SU-DHL-6 (cell line): ENCODE measurements around the gene ABCB11.
"Not testable (repeated sequence)": the region's sequence is repeated elsewhere in the genome, so short reads cannot be mapped to it uniquely, and the experiment has no call there.

Experiments used
- H2AFZ ChIP-seq: fragments of 200-600 bp; sonication (generic); 2 replicates; pipeline ENCODE4 v1.6.1; 2014; ENCODE audit warnings: low read depth, mild to moderate bottlenecking, moderate library complexity, mixed read lengths, antibody characterized with exemption, low read length; ENCODE audit not compliant: severe bottlenecking
- H3F3A ChIP-seq: fragments of 200-600 bp; shearing (Covaris generic); 2 replicates; pipeline ENCODE4 v1.6.0; 2016; ENCODE audit warnings: antibody characterized with exemption, mild to moderate bottlenecking; ENCODE audit not compliant: insufficient read depth
- H3K27ac ChIP-seq: fragments of 200-600 bp; sonication (generic); 2 replicates; pipeline ENCODE4 v1.5.1; 2016; ENCODE audit warnings: low read depth, mild to moderate bottlenecking, low read length, moderate library complexity, mixed read lengths
- H3K27me3 ChIP-seq: fragments of 200-600 bp; sonication (generic), shearing (Covaris generic); 2 replicates; pipeline ENCODE4 v1.6.0; 2014; ENCODE audit warnings: mild to moderate bottlenecking, low read length
- H3K36me3 ChIP-seq: fragments of 200-600 bp; sonication (generic); 2 replicates; pipeline ENCODE4 v1.6.1; 2014; ENCODE audit warnings: mild to moderate bottlenecking, low read length, mixed read lengths
- H3K4me2 ChIP-seq: fragments of 300-600, 200-600 bp; shearing (Covaris generic), sonication (generic); 2 replicates; pipeline ENCODE4 v1.6.0; 2014; ENCODE audit warnings: low read length, low read depth, mild to moderate bottlenecking; ENCODE audit not compliant: poor library complexity, severe bottlenecking
- H3K4me3 ChIP-seq: fragments of 200-600 bp; sonication (generic); 2 replicates; pipeline ENCODE4 v1.5.1; 2014; ENCODE audit warnings: antibody characterized with exemption, low read length, mild to moderate bottlenecking, mixed read lengths; ENCODE audit not compliant: insufficient read depth, poor library complexity, severe bottlenecking
- H3K79me2 ChIP-seq: fragments of 200-600 bp; sonication (generic); 2 replicates; pipeline ENCODE4 v1.6.1; 2014; ENCODE audit warnings: mild to moderate bottlenecking, low read length, moderate library complexity; ENCODE audit not compliant: insufficient read depth
- H3K9ac ChIP-seq: fragments of 200-600 bp; sonication (generic); 2 replicates; pipeline ENCODE4 v1.7.0; 2014; ENCODE audit warnings: mild to moderate bottlenecking, low read length
- H3K9me2 ChIP-seq: fragments of 200-600 bp; sonication (generic); replicated peaks from 2 replicates; pipeline ENCODE4 v1.6.1; 2014; ENCODE audit warnings: low read length; ENCODE audit not compliant: insufficient read depth
- H3K9me3 ChIP-seq: fragments of 200-600 bp; sonication (generic); 2 replicates; pipeline ENCODE4 v1.6.1; 2014; ENCODE audit warnings: low read length, mixed read lengths; ENCODE audit not compliant: insufficient read depth
- H4K20me1 ChIP-seq: fragments of 200-600 bp; sonication (generic); 2 replicates; pipeline ENCODE4 v1.6.1; 2014; ENCODE audit warnings: low read depth, mild to moderate bottlenecking, antibody characterized with exemption, low read length, moderate library complexity, mixed read lengths
- EZH2phosphoT487 ChIP-seq: fragments of 200-600 bp; sonication (generic), shearing (Covaris generic); conservative IDR thresholded peaks from 2 replicates; pipeline ENCODE4 v1.6.1; 2018; ENCODE audit warnings: mild to moderate bottlenecking, antibody characterized with exemption, low read length, moderate library complexity, mixed read lengths
- TF ChIP-seq, protein P1 (sequence below): fragments of 200-600 bp; sonication (generic); IDR thresholded peaks from one replicate; pipeline ENCODE4 v1.5.1; 2017; ENCODE audit warnings: antibody characterized with exemption, mild to moderate bottlenecking, low read length, moderate library complexity; ENCODE audit not compliant: insufficient read depth, poor library complexity, severe bottlenecking

ABCB11 gene

GRCh38 chr2:168935810-168936581 lies 95.1 kb downstream of the ABCB11 start:
- Histone ChIP-seq H3K27me3 (no peaks in the 10 kb centered on the region), H3K4me3 (no peak overlapping the region), H3K36me3 (no peaks in the 10 kb centered on the region), H3K27ac (no peak overlapping the region), H3K9me3 (no peaks in the 10 kb centered on the region), H3K4me2 (no peak overlapping the region), H3K79me2 (no peaks in the 10 kb centered on the region), H3K9me2 (no peaks in the 10 kb centered on the region), H3K9ac (no peak overlapping the region), H2AFZ (no peak overlapping the region), H3F3A (no peaks in the 10 kb centered on the region), H4K20me1 (no peaks in the 10 kb centered on the region)
- TF ChIP-seq EZH2phosphoT487: no peak
- TF ChIP-seq, protein P1, sequence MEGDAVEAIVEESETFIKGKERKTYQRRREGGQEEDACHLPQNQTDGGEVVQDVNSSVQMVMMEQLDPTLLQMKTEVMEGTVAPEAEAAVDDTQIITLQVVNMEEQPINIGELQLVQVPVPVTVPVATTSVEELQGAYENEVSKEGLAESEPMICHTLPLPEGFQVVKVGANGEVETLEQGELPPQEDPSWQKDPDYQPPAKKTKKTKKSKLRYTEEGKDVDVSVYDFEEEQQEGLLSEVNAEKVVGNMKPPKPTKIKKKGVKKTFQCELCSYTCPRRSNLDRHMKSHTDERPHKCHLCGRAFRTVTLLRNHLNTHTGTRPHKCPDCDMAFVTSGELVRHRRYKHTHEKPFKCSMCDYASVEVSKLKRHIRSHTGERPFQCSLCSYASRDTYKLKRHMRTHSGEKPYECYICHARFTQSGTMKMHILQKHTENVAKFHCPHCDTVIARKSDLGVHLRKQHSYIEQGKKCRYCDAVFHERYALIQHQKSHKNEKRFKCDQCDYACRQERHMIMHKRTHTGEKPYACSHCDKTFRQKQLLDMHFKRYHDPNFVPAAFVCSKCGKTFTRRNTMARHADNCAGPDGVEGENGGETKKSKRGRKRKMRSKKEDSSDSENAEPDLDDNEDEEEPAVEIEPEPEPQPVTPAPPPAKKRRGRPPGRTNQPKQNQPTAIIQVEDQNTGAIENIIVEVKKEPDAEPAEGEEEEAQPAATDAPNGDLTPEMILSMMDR: no peak

DNA sequence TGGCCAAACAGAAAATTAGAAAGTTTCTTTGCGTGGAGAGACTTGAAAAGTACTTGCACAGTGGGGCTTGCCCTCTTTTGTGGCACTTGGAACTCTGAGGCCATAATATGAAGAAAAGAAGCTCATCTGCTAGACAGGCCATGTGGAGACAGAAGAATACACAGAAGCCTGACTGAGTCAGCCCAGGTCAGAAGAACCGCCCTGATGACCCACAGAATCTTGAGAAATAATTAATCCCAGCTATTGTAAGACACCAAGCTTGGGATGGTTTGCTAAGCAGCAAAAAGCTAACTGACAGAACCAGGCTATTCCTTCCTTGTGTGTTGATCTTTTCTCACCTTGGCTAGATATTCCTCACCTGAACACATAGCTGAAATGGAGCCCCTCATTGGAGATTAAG lies 96.3 kb downstream of the ABCB11 start:
- Histone ChIP-seq H2AFZ (no peak overlapping the region), H3K27me3 (no peaks in the 10 kb centered on the region), H3K79me2 (no peaks in the 10 kb centered on the region)

DNA sequence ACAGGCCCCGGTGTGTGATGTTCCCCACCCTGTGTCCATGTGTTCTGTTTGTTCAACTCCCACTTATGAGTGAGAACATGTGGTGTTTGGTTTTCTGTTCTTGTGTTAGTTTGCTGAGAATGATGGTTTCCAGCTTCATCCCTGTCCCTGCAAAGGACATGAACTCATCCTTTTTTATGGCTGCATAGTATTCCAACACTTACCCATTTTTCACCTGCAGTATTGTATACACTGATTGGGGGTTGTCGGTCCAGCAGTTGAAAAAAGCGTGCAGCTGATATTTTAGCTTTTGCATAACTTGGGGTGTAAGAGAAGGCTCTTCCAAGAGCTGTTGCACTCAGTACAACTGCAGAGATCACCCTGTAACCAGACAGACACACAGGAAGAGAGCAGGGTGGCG lies 99.0 kb downstream of the ABCB11 start:
- H3K9ac ChIP-seq, H3F3A ChIP-seq, H3K27ac ChIP-seq, H3K9me3 ChIP-seq, H3K9me2 ChIP-seq, H3K79me2 ChIP-seq, H3K27me3 ChIP-seq, H3K4me3 ChIP-seq, H3K36me3 ChIP-seq, H2AFZ ChIP-seq, H3K4me2 ChIP-seq, H4K20me1 ChIP-seq: not testable (repeated sequence)

More for the DNA sequence above, 96.3 kb downstream of the ABCB11 start:
- H3K9me3 ChIP-seq: no peaks in the 10 kb centered on the region
- H3K9ac ChIP-seq: no peak overlapping the region
- H3K4me3 ChIP-seq: no peak overlapping the region
- no peaks in the 10 kb centered on the region for H3F3A ChIP-seq
- H3K27ac ChIP-seq: no peak overlapping the region
- H3K36me3 ChIP-seq: no peaks in the 10 kb centered on the region
- H3K4me2 ChIP-seq: no peak overlapping the region
- H4K20me1 ChIP-seq: no peaks in the 10 kb centered on the region
- no peaks in the 10 kb centered on the region for H3K9me2 ChIP-seq
- TF ChIP-seq, protein P1: no peak
- TF ChIP-seq EZH2phosphoT487: no peak

GRCh38 chr2:168930242-168930641 lies 100.9 kb downstream of the ABCB11 start:
- H3K9ac ChIP-seq: no peak overlapping the region
- no peak overlapping the region for H3K4me3 ChIP-seq
- TF ChIP-seq EZH2phosphoT487: no peak
- TF ChIP-seq, protein P1: no peak
- no peaks in the 10 kb centered on the region for H3K36me3 ChIP-seq
- no peaks in the 10 kb centered on the region for H4K20me1 ChIP-seq
- no peaks in the 10 kb centered on the region for H3K9me2 ChIP-seq
- no peaks in the 10 kb centered on the region for H3F3A ChIP-seq
- no peaks in the 10 kb centered on the region for H3K9me3 ChIP-seq
- no peak overlapping the region for H3K4me2 ChIP-seq
- no peak overlapping the region for H3K27ac ChIP-seq
- H2AFZ ChIP-seq: no peak overlapping the region
- no peaks in the 10 kb centered on the region for H3K79me2 ChIP-seq
- no peaks in the 10 kb centered on the region for H3K27me3 ChIP-seq
